ENCODE measurements around the gene TPMT. TPM values are rescaled to one million over a fixed set of nuclear protein-coding genes. Genes with fewer than 3 reads are reported as not detected.

Gene TPMT
- total RNA-seq, 1 experiment from 2014 or later: 10.5 TPM

DNA sequence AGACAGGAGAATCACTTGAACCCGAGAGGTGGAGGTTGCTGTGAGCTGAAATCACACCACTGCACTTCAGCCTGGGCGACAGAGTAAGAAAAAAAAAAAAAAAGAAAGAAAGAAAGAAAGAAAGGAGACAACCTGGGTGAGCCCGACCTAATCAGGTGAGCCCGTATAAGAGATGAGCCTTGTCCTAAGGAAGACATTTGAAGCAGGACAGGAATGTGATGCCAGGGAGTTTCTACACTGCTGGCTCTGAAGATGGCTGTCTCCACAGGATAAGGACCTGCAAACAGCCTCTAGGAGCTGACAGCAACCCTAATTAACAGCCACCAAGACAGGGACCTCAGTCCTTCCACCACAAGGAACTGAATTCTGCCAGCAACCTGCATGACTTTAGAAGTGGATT lies 74.3 kb downstream of the TPMT start:
- no peak for DNase-seq
- TF ChIP-seq, protein P1, sequence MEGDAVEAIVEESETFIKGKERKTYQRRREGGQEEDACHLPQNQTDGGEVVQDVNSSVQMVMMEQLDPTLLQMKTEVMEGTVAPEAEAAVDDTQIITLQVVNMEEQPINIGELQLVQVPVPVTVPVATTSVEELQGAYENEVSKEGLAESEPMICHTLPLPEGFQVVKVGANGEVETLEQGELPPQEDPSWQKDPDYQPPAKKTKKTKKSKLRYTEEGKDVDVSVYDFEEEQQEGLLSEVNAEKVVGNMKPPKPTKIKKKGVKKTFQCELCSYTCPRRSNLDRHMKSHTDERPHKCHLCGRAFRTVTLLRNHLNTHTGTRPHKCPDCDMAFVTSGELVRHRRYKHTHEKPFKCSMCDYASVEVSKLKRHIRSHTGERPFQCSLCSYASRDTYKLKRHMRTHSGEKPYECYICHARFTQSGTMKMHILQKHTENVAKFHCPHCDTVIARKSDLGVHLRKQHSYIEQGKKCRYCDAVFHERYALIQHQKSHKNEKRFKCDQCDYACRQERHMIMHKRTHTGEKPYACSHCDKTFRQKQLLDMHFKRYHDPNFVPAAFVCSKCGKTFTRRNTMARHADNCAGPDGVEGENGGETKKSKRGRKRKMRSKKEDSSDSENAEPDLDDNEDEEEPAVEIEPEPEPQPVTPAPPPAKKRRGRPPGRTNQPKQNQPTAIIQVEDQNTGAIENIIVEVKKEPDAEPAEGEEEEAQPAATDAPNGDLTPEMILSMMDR (conservative IDR thresholded peaks at IDR 0.05): no peak
- TF ChIP-seq EZH2 (IDR thresholded peaks at IDR 0.05; ENCODE audit: low read depth): no peak
- ChIA-PET POLR2A (ENCODE audit: unreplicated experiment) (no interaction called here), CTCF (interaction anchor here (0.6 kb wide), 1 partner anchor 290 kb away, joined by 3 read pairs; no protein-coding TSS in a partner anchor)
- no peaks in the 10 kb centered on the region for H4K20me1 ChIP-seq (ENCODE audit: insufficient read depth)
- no peak overlapping the region for H2AFZ ChIP-seq
- no peak overlapping the region for H3K4me3 ChIP-seq
- H3K79me2 ChIP-seq (ENCODE audit: low read depth): no peaks in the 10 kb centered on the region
- peaks cover 5% of the 10 kb centered on the region; the same call in 1 of the 2 replicates for H3K9me3 ChIP-seq (ENCODE audit: insufficient read depth, low read depth)
- no peaks in the 10 kb centered on the region for H3K4me1 ChIP-seq (replicated peaks; ENCODE audit: insufficient read depth)
- no peaks in the 10 kb centered on the region for H3K9me2 ChIP-seq (ENCODE audit: insufficient read depth)
- H3F3A ChIP-seq (ENCODE audit: insufficient read depth, low read depth): no peaks in the 10 kb centered on the region
- H3K27ac ChIP-seq: no peak overlapping the region
- H3K4me2 ChIP-seq: no peak overlapping the region
- H3K27me3 ChIP-seq (ENCODE audit: insufficient read depth, low read depth): no peaks in the 10 kb centered on the region
- H3K36me3 ChIP-seq (ENCODE audit: low read depth): no peaks in the 10 kb centered on the region
- BruUV-seq (replicated peaks): no TSS peak
- intact Hi-C loops (cut with micrococcal nuclease; ENCODE audit: unreplicated experiment): no loop called here

DNA sequence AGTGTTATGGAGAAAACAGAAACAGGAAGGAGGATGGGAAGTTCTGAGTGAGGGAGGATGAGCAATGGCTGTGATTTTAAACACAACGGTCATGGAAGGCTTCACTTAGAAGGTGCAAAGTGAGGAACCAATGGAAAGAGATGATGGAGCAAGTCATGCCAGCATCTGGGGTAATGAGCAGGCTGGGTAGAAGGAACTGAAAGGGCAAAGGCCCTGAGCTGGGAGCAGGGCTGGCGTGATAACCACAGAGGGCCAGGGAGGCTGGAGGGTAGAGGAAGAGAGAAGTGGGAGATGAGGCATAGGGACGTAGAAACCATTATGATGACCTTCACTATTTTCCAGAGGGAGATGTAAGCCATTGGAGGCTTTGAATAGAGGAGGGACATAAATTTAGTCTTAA lies 76.0 kb downstream of the TPMT start:
- no peak overlapping the region for H3K4me2 ChIP-seq
- no TSS peak for BruUV-seq (replicated peaks)
- H3K4me3 ChIP-seq: no peak overlapping the region
- intact Hi-C loops (cut with micrococcal nuclease; ENCODE audit: unreplicated experiment): no loop called here
- no peaks in the 10 kb centered on the region for H4K20me1 ChIP-seq (ENCODE audit: insufficient read depth)
- no peaks in the 10 kb centered on the region for H3K4me1 ChIP-seq (replicated peaks; ENCODE audit: insufficient read depth)
- H3K9me2 ChIP-seq (ENCODE audit: insufficient read depth): no peaks in the 10 kb centered on the region
- no peak for DNase-seq
- no peak overlapping the region for H2AFZ ChIP-seq
- no peaks in the 10 kb centered on the region for H3K36me3 ChIP-seq (ENCODE audit: low read depth)
- CTCF ChIA-PET: no interaction called here
- POLR2A ChIA-PET (ENCODE audit: unreplicated experiment): no interaction called here
- H3K79me2 ChIP-seq (ENCODE audit: low read depth): no peaks in the 10 kb centered on the region
- peaks cover 5% of the 10 kb centered on the region; the same call in 1 of the 2 replicates for H3K9me3 ChIP-seq (ENCODE audit: insufficient read depth, low read depth)
- H3K27ac ChIP-seq: no peak overlapping the region
- H3K27me3 ChIP-seq (ENCODE audit: insufficient read depth, low read depth): no peaks in the 10 kb centered on the region
- TF ChIP-seq EZH2 (IDR thresholded peaks at IDR 0.05; ENCODE audit: low read depth): no peak
- TF ChIP-seq, protein P1 (conservative IDR thresholded peaks at IDR 0.05): no peak
- H3F3A ChIP-seq (ENCODE audit: insufficient read depth, low read depth): no peaks in the 10 kb centered on the region

Other genes with a start within 250 kb of the TPMT start
- 48.6 and 52.2 TPM in 2 replicates for gene KIF13A, start 167.4 kb downstream of the TPMT start, total RNA-seq (2021)
- 0.90 and 1.0 TPM in 2 replicates for gene NHLRC1, start 32.4 kb downstream of the TPMT start, total RNA-seq (2021)
- gene KDM1B, start 345 bp upstream of the TPMT start, total RNA-seq (2021): 15.6 and 21.5 TPM in 2 replicates
- 192 and 260 TPM in 2 replicates for gene DEK, start 109.5 kb upstream of the TPMT start, total RNA-seq (2021)
- gene RNF144B, start 232.3 kb upstream of the TPMT start, total RNA-seq (2021): 26.2 and 34.5 TPM in 2 replicates

Measured in PC-9 (cell line).